H9 (cell line): ENCODE results near the gene SLC2A5. TPM values are rescaled to one million over a fixed set of nuclear protein-coding genes. Genes with fewer than 3 reads are reported as not detected.

Experiments
- DNase-seq: peaks from one replicate; pipeline ENCODE4 v3.0.0-alpha.2; 2017
- H2AFZ ChIP-seq: one replicate; pipeline ENCODE4 v1.6.1; 2013; ENCODE audit warnings: mild to moderate bottlenecking, low read length, control low read depth, moderate library complexity
- H2AK5ac ChIP-seq: 2 replicates; pipeline ENCODE4 v1.6.1; 2013; ENCODE audit warnings: low read length, control low read depth, mixed read lengths; ENCODE audit not compliant: insufficient read length
- H2BK120ac ChIP-seq: one replicate; pipeline ENCODE4 v1.6.1; 2013; ENCODE audit warnings: low read depth, mild to moderate bottlenecking, low read length, control low read depth, inconsistent platforms; ENCODE audit not compliant: poor library complexity, severe bottlenecking
- H2BK12ac ChIP-seq: 2 replicates; pipeline ENCODE4 v1.6.1; 2013; ENCODE audit warnings: low read length, control low read depth, mixed read lengths, low read depth; ENCODE audit not compliant: insufficient read length
- H2BK15ac ChIP-seq: 2 replicates; pipeline ENCODE4 v1.6.1; 2013; ENCODE audit warnings: low read depth, low read length, control low read depth
- H2BK20ac ChIP-seq: one replicate; pipeline ENCODE4 v1.6.1; 2013; ENCODE audit warnings: low read depth, mild to moderate bottlenecking, low read length, control low read depth, inconsistent platforms; ENCODE audit not compliant: poor library complexity, severe bottlenecking
- H2BK5ac ChIP-seq: 2 replicates; pipeline ENCODE4 v1.6.1; 2013; ENCODE audit warnings: low read length, control low read depth, mixed read lengths; ENCODE audit not compliant: insufficient read length
- H3K14ac ChIP-seq: 2 replicates; pipeline ENCODE4 v1.6.1; 2013; ENCODE audit warnings: low read length, control low read depth; ENCODE audit not compliant: insufficient read depth
- H3K18ac ChIP-seq: 2 replicates; pipeline ENCODE4 v1.6.1; 2013; ENCODE audit warnings: low read depth, mild to moderate bottlenecking, mixed read lengths, low read length, control low read depth; ENCODE audit not compliant: insufficient read length
- H3K23ac ChIP-seq: 2 replicates; pipeline ENCODE4 v1.6.1; 2013; ENCODE audit warnings: low read length, control low read depth, mixed read lengths, low read depth; ENCODE audit not compliant: insufficient read length
- H3K23me2 ChIP-seq: 2 replicates; pipeline ENCODE4 v1.6.1; 2013; ENCODE audit warnings: low read depth, mild to moderate bottlenecking, mixed read lengths, low read length, control low read depth; ENCODE audit not compliant: insufficient read length, poor library complexity, severe bottlenecking
- H3K27ac ChIP-seq: 2 replicates; pipeline ENCODE4 v1.5.1; 2013; ENCODE audit warnings: low read length, control low read depth, mixed read lengths, low read depth; ENCODE audit not compliant: insufficient read length
- H3K27me3 ChIP-seq: 2 replicates; pipeline ENCODE4 v1.6.1; 2013; ENCODE audit warnings: low read length, control low read depth, inconsistent platforms; ENCODE audit not compliant: insufficient read depth
- H3K4ac ChIP-seq: 2 replicates; pipeline ENCODE4 v1.6.1; 2013; ENCODE audit warnings: low read depth, mild to moderate bottlenecking, control low read depth, inconsistent platforms, low read length, moderate library complexity
- H3K4me1 ChIP-seq: 2 replicates; pipeline ENCODE4 v1.6.1; 2013; ENCODE audit warnings: low read length, control low read depth, inconsistent platforms; ENCODE audit not compliant: insufficient read depth
- H3K4me2 ChIP-seq: 2 replicates; pipeline ENCODE4 v1.6.1; 2013; ENCODE audit warnings: low read length, control low read depth, mixed read lengths; ENCODE audit not compliant: insufficient read length, insufficient read depth
- H3K56ac ChIP-seq: 2 replicates; pipeline ENCODE4 v1.6.1; 2013; ENCODE audit warnings: low read depth, mild to moderate bottlenecking, mixed read lengths, low read length, control low read depth; ENCODE audit not compliant: insufficient read length
- H3K79me1 ChIP-seq: 2 replicates; pipeline ENCODE4 v1.6.1; 2013; ENCODE audit warnings: low read depth, mild to moderate bottlenecking, moderate library complexity, low read length, control low read depth, inconsistent platforms; ENCODE audit not compliant: insufficient read depth, poor library complexity, severe bottlenecking
- H3K79me2 ChIP-seq: 2 replicates; pipeline ENCODE4 v1.6.1; 2013; ENCODE audit warnings: low read length, control low read depth, inconsistent platforms; ENCODE audit not compliant: insufficient read depth
- H3K9ac ChIP-seq: 2 replicates; pipeline ENCODE4 v1.6.1; 2013; ENCODE audit warnings: low read length, control low read depth, mixed read lengths; ENCODE audit not compliant: insufficient read length; ENCODE audit errors: extremely low read depth
- H3K9me3 ChIP-seq: one replicate; pipeline ENCODE4 v1.6.1; 2013; ENCODE audit warnings: low read depth, low read length, inconsistent platforms; ENCODE audit not compliant: control insufficient read depth
- H3T11ph ChIP-seq: one replicate; pipeline ENCODE4 v1.6.1; 2013; ENCODE audit warnings: mild to moderate bottlenecking, low read length, control low read depth, inconsistent platforms
- H4K20me1 ChIP-seq: one replicate; pipeline ENCODE4 v1.6.1; 2013; ENCODE audit not compliant: control insufficient read depth, insufficient read length, insufficient read depth
- H4K5ac ChIP-seq: 2 replicates; pipeline ENCODE4 v1.6.1; 2013; ENCODE audit warnings: low read depth, mild to moderate bottlenecking, mixed read lengths, low read length, control low read depth; ENCODE audit not compliant: insufficient read length
- H4K8ac ChIP-seq: replicated peaks from 2 replicates; pipeline ENCODE4 v1.6.1; 2013; ENCODE audit warnings: low read length, control low read depth, mixed read lengths, low read depth; ENCODE audit not compliant: insufficient read length
- H4K91ac ChIP-seq: 2 replicates; pipeline ENCODE4 v1.6.1; 2013; ENCODE audit warnings: low read depth, mild to moderate bottlenecking, moderate library complexity, mixed read lengths, low read length, control low read depth; ENCODE audit not compliant: insufficient read length
- H3K27ac Mint-ChIP-seq, 3 experiments: 2 replicates in 2 of 3; 3 replicates in 1 of 3; pipeline ENCODE4 v1.8.0; 2020 to 2021; ENCODE audit warnings: mixed read lengths in 3 of 3, mild to moderate bottlenecking in 1 of 3, moderate library complexity in 1 of 3
- H3K27me3 Mint-ChIP-seq: 2 replicates; pipeline ENCODE4 v1.8.0; 2021; ENCODE audit warnings: low read depth, mild to moderate bottlenecking, moderate library complexity, mixed read lengths
- H3K36me3 Mint-ChIP-seq, 3 experiments: 2 replicates in 2 of 3; 3 replicates in 1 of 3; pipeline ENCODE4 v1.8.0; 2020 to 2021; ENCODE audit warnings: low read depth in 3 of 3, mixed read lengths in 3 of 3; ENCODE audit not compliant: insufficient read depth in 1 of 3
- H3K4me1 Mint-ChIP-seq, 2 experiments: 2 replicates each; pipeline ENCODE4 v1.8.0; 2020; ENCODE audit warnings: mixed read lengths in 2 of 2
- H3K4me3 Mint-ChIP-seq, 2 experiments: 2 replicates in 1 of 2; 3 replicates in 1 of 2; pipeline ENCODE4 v1.8.0; 2020 to 2021; ENCODE audit warnings: mild to moderate bottlenecking in 2 of 2, mixed read lengths in 2 of 2, moderate library complexity in 1 of 2
- H3K9me3 Mint-ChIP-seq, 2 experiments: 2 replicates in 1 of 2; 3 replicates in 1 of 2; pipeline ENCODE4 v1.8.0; 2020; ENCODE audit warnings: mild to moderate bottlenecking in 2 of 2, mixed read lengths in 2 of 2, moderate library complexity in 1 of 2
- CTCF ChIP-seq: fragments of 200-600 bp; sonication (generic); conservative IDR thresholded peaks from 3 replicates; pipeline ENCODE4 v1.8.0; 2021; ENCODE audit warnings: antibody characterized with exemption, mild to moderate bottlenecking
- WGBS: extraction: QIAGEN DNeasy Blood & Tissue Kit; methylation state at CpG from one replicate; pipeline ENCODE4 v1.1.7; 2013; ENCODE audit warnings: missing lambda C conversion rate, low lambda C conversion rate, mixed read lengths; ENCODE audit not compliant: insufficient read length; ENCODE audit errors: extremely low coverage; 5-methylcytosine and 5-hydroxymethylcytosine counted together
- total RNA-seq: library from RNA; stranded (reverse); gene quantifications from 2 replicates; pipeline ENCODE4 v1.2.1, GENCODE V29; 2021

The SLC2A5 gene
- total RNA-seq, 1 experiment from 2014 or later, result not detected

- H4K5ac ChIP-seq, result no peak overlapping the region
These were observed 54.7 kb downstream of the SLC2A5 start for GRCh38 chr1:9014475-9015375.

More at GRCh38 chr1:9014475-9015375, 54.7 kb downstream of the SLC2A5 start:
- H3K4me1 Mint-ChIP-seq, result peaks cover 6 to 17% of the 10 kb centered on the region in 2 experiments; a peak in 3 of 4 replicates
- H2BK12ac ChIP-seq, result no peak overlapping the region
- no peak for TF ChIP-seq CTCF
- H3K36me3 Mint-ChIP-seq, result no peaks in the 10 kb centered on the region
- no peak overlapping the region for H3K14ac ChIP-seq
- H3K4me3 Mint-ChIP-seq, result no peak overlapping the region
- H3T11ph ChIP-seq, result no peak overlapping the region
- H3K23me2 ChIP-seq, result no peaks in the 10 kb centered on the region
- H3K9me3 ChIP-seq, result no peaks in the 10 kb centered on the region
- no peak overlapping the region for H2BK120ac ChIP-seq
- no peak overlapping the region for H2BK5ac ChIP-seq
- H3K79me2 ChIP-seq, result no peaks in the 10 kb centered on the region
- H3K9me3 Mint-ChIP-seq, result no peaks in the 10 kb centered on the region; a peak in 1 of 5 replicates
- no peak overlapping the region for H2BK20ac ChIP-seq
- no peaks in the 10 kb centered on the region for H3K79me1 ChIP-seq
- H2BK15ac ChIP-seq, result no peak overlapping the region
- no peak overlapping the region for H3K9ac ChIP-seq
- H2AK5ac ChIP-seq, result no peak overlapping the region
- H3K27ac ChIP-seq, result no peak overlapping the region
- no peaks in the 10 kb centered on the region for H3K27me3 ChIP-seq
- no peak overlapping the region for H3K4me2 ChIP-seq
- H3K27ac Mint-ChIP-seq, result peak overlapping the region in 1 of 3 experiments; percentile 83; a peak in 2 of 7 replicates
- H3K27me3 Mint-ChIP-seq, result peaks cover 1% of the 10 kb centered on the region
- DNase-seq, result no peak
- no peak overlapping the region for H3K56ac ChIP-seq
- no peak overlapping the region for H3K18ac ChIP-seq
- no peak overlapping the region for H3K4ac ChIP-seq
- H4K20me1 ChIP-seq, result no peaks in the 10 kb centered on the region
- WGBS, result no CpG with 5 or more reads among the region's 36 CpGs
- no peaks in the 10 kb centered on the region for H3K4me1 ChIP-seq
- H2AFZ ChIP-seq, result no peak overlapping the region
- H4K91ac ChIP-seq, result no peak overlapping the region
- H3K23ac ChIP-seq, result no peak overlapping the region
- no peak overlapping the region for H4K8ac ChIP-seq
